GM19397 (cell line): ENCODE data around the gene VDAC2.
"Not testable (repeated sequence)": the region's sequence is repeated elsewhere in the genome, so short reads cannot be mapped to it uniquely, and the experiment has no call there.

Experiments
- ATAC-seq: cut with Tn5 transposase; IDR thresholded peaks from one replicate; pipeline ENCODE4 v1.9.1; 2021; ENCODE audit warnings: mild to moderate bottlenecking, moderate library complexity; ENCODE audit not compliant: unreplicated experiment

The VDAC2 gene

GRCh38 chr10:75197906-75198305, 12.7 kb upstream of the VDAC2 start:
- ATAC-seq, result no peak

- ATAC-seq, result not testable (repeated sequence)
Observed at GRCh38 chr10:75199949-75200348, 10.6 kb upstream of the VDAC2 start.

- ATAC-seq, result no peak
Observed at GRCh38 chr10:75201793-75202307, 8.7 kb upstream of the VDAC2 start.

- no peak for ATAC-seq
Observed at GRCh38 chr10:75202321-75203045, 8.1 kb upstream of the VDAC2 start.

GRCh38 chr10:75203046-75203620, 7.5 kb upstream of the VDAC2 start:
- not testable (repeated sequence) for ATAC-seq

GRCh38 chr10:75203724-75204123, 6.9 kb upstream of the VDAC2 start:
- ATAC-seq, result no peak

GRCh38 chr10:75205908-75206307, 4.7 kb upstream of the VDAC2 start:
- no peak for ATAC-seq

- not testable (repeated sequence) for ATAC-seq
Observed at GRCh38 chr10:75206638-75207037, 4.0 kb upstream of the VDAC2 start.

- ATAC-seq, result no peak
Observed at GRCh38 chr10:75207079-75207856, 3.3 kb upstream of the VDAC2 start.

GRCh38 chr10:75207857-75208144, 2.8 kb upstream of the VDAC2 start:
- ATAC-seq, result no peak

GRCh38 chr10:75208181-75208580, 2.4 kb upstream of the VDAC2 start:
- ATAC-seq, result no peak

- ATAC-seq, result no peak
Observed at GRCh38 chr10:75209086-75209920, 1.3 kb upstream of the VDAC2 start.

GRCh38 chr10:75209921-75210281, 695 bp upstream of the VDAC2 start:
- peak; percentile 48 for ATAC-seq

- ATAC-seq, result peak; percentile 0
Observed at GRCh38 chr10:75211007-75211691, 553 bp downstream of the VDAC2 start.

- ATAC-seq, result no peak
Observed at GRCh38 chr10:75212343-75212742, 1.7 kb downstream of the VDAC2 start.

GRCh38 chr10:75220274-75220673, 9.7 kb downstream of the VDAC2 start:
- ATAC-seq, result no peak

- not testable (repeated sequence) for ATAC-seq
Observed at GRCh38 chr10:75221492-75221891, 10.9 kb downstream of the VDAC2 start.

- ATAC-seq, result no peak
Observed at GRCh38 chr10:75223507-75223906, 12.9 kb downstream of the VDAC2 start.

- ATAC-seq, result no peak
Observed at GRCh38 chr10:75226095-75226494, 15.5 kb downstream of the VDAC2 start.

- no peak for ATAC-seq
Observed at GRCh38 chr10:75226656-75227055, 16.1 kb downstream of the VDAC2 start.

GRCh38 chr10:75228278-75228677, 17.7 kb downstream of the VDAC2 start:
- no peak for ATAC-seq
